Fibroblast of skin of back (primary cell): ENCODE measurements around the gene SH3PXD2A.
"Not testable (repeated sequence)": the region's sequence is repeated elsewhere in the genome, so short reads cannot be mapped to it uniquely, and the experiment has no call there.

Experiments used
- DNase-seq: peaks from one replicate; pipeline ENCODE4 v3.0.0-alpha.2; 2013

Gene SH3PXD2A

GRCh38 chr10:103742824-103743223 is 112.6 kb downstream of the SH3PXD2A start:
- no peak for DNase-seq

DNA sequence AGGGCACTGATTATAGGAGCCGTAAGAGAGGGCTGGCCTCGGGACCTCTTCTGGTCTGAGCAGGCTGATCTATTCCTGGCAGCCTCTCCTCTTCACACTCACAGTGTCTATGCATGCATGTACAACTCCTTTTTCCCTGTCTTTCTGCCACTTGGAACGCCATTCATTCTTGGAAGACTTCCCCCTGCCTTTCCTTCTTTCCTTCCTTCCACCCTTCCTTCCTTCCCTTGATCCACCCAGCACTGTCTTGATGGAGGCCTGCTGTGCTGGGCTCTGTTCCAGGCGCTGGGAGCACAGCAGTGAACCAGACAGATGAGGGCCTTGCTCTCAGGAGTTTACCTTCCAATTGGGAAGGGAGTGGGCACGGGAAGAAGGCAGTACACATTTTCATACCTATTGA is 114.8 kb downstream of the SH3PXD2A start:
- no peak for DNase-seq

- peak; percentile 98 for DNase-seq
Observed at GRCh38 chr10:103739039-103739764, 116.2 kb downstream of the SH3PXD2A start.

DNA sequence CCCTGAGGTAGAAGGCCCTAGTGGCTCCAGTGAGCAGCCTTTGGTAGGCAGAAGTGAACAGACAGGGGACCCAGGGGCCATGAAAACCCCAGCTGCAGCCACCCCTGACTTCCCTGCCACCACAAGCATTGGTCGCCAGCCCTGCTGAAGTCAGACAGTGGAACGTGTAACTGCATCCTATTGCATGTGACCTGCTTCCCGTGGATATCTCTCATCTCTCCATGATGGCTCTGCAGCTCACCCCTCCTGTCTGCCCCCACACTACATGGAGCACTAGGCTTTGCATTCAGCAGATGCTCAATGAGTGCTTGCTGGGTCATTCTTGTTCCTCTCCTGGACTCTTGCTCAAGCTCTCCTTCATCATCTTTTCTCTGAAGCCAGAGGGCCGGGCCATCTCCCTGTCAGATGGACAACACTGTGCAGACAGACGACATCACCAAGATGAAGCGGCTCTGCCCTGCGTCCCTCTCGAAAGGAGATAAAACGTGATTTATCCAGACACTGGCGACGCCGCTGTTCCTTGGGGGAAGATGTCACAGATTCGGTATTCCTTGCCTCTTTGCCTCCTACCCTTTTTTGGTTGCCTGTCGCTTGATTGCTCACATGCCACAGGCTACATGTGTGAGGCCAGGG is 117.5 kb downstream of the SH3PXD2A start:
- DNase-seq = no peak

GRCh38 chr10:103736763-103737162 is 118.6 kb downstream of the SH3PXD2A start:
- DNase-seq = peak; percentile 36

DNA sequence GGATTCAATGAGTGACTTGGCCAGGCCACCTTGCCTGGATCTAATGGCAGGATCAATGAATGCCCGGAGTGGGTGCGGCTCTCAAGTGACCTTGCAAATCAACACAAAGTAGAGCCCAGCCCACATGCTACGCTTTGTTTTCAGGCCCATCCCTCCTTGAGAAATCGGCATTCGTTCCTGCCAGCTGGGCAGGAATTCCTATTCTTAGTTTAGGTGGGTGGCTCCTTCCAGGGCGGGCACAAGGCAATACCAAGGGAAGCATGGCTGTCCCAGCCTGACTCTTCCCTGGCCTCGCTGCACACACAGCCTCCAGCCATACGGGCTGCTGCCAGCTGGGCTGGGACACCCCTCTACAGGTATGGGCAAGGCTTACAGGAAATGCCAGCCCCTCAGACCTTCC is 119.3 kb downstream of the SH3PXD2A start:
- no peak for DNase-seq

- DNase-seq = no peak
Observed at GRCh38 chr10:103734731-103735130, 120.6 kb downstream of the SH3PXD2A start.

GRCh38 chr10:103733045-103733419 is 122.3 kb downstream of the SH3PXD2A start:
- DNase-seq = no peak

DNA sequence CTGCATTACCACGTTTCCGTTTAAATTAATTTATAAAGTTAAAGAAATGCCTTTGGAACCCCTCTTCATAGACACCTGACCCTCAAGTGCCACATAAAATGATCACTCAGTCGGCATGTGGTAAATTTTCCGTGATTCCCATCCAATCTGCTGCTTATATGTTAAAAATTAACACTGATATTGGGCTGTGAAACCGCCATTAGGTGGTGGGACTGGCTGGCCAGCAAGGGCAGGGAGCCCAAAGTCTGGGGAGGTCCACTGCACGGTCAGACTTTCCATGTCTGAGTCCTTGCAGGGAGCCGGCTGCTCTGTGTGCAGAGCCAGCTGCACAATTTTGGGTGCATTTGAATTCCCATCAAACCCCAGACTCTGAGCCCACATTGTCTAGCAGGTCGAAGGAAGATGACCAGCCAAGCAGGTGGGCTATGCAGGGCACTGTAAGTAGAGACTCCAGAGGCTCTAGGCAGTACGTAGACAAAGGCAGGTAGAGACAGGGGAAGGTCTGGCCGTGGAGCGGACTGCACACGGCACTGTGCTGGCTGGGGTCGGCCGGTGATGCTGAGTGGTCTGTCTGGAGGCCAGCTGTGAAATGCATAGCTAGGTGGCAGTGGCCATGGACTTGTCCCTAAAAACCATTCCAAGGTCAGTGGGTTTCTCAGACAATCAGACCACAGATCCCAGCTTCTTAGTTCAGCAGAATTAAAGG is 122.9 kb downstream of the SH3PXD2A start:
- no peak for DNase-seq

- peak; percentile 15 for DNase-seq
Observed at GRCh38 chr10:103731609-103732270, 123.6 kb downstream of the SH3PXD2A start.

DNA sequence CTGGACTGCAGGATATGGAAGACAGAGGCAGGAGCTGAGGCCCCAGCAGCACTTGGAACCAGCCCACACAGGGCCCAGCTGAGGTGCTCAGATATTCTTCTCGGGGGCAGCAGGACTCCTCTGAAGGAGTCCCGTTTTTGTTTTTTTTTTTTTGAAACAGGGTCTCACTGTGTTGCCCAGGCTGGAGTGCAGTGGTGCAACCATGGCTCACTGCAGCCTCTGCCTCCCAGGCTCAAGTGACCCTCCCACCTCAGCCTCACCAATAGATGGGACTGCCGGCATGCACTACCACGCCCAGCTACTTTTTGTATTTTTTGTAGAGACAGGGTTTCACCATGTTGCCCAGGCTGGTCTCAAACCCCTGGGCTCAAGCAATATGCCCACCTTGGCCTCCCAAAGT is 124.3 kb downstream of the SH3PXD2A start:
- DNase-seq = not testable (repeated sequence)

GRCh38 chr10:103729851-103730250 is 125.5 kb downstream of the SH3PXD2A start:
- no peak for DNase-seq

DNA sequence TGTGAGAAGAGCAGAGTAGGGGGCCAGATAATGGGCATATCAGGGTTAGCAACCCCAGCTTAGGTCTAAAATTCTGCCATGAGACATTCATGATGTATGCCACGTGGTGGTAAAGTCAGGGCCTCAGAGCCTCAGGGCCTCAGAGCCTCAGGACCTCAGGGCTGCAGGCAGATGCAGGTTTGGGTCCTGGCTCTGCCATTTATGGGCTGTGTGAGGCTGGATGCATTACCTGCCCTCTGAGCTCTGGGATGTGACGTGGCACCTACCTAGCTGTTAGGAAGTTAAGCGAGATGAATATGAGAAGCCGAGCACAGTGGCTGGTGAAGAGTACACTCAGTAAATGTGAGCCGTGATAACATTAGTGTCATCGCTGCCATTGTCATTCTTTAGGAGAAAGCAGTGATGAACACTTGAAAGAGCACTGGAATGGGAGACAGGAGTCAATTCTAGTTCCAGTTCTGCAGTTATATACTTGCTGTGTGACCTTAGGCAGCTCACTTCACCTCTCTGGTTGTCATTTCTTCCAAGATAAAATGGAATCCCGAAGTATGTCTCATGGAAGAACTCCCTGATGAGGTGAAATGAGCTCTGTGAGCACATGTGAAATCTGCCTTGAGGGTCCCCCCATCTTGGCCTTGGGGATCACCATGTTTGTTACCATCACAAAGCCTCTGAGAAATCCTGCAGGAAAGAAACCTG is 127.2 kb downstream of the SH3PXD2A start:
- DNase-seq = no peak

DNA sequence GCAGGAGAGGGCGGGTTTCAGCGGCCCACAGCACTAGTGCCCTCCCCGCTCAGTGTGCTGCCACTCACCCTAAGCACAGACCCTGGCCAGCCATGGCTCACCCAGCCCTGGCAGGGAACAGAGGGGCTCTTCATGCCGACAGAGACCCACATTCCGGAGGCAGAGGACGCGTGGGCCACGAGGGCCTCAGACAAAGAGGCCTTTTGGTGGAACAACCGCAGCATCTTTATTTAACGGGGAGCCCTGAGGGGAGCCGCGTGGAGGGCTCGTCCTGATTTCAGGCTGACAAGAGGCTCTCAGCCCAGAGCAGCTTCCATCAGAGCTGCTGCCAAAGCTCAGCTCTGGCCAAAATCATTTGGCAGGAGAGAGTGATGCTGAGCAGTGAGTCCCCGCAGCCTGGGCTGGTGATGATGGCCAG is 127.8 kb downstream of the SH3PXD2A start:
- no peak for DNase-seq

DNA sequence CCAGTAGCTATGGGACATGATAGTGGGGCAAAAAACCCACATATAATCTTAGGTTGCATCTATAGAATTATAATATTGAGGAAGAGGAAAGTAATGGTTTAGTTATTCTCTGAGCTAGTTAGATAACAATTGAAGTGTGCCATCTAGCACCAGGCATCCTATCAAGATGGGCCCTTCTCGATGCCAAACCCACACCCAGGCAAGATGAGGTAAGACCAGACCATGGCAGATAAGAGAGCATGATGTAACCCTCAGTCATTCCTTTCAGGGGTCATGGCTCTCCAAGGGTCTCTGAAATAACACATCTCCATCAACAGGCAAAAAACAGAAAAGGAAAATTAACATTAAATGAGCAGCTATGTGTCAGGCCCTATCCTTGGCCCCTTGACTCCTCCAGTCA is 128.7 kb downstream of the SH3PXD2A start:
- DNase-seq = no peak

- no peak for DNase-seq
Observed at GRCh38 chr10:103725242-103725641, 130.1 kb downstream of the SH3PXD2A start.

- no peak for DNase-seq
Observed at GRCh38 chr10:103724771-103725170, 130.6 kb downstream of the SH3PXD2A start.

- no peak for DNase-seq
Observed at GRCh38 chr10:103724074-103724473, 131.3 kb downstream of the SH3PXD2A start.

DNA sequence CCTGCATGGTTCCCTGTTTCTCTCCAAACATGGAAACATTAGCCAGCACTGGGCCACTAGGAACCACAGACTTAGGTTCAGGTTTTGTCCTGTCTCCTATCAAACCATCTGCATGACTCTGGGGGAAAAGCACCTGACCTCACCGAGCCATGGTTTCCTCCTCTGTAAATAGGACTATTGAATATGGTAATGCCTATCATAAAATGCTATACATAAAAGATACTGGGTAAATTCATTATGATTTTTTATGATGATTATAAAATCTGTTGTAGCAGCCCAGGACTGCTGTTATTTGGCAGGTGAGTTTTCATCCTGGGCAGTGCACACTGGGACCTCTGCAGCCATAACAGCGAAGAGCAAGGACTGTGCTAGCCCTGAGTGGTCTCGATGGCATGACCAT is 131.8 kb downstream of the SH3PXD2A start:
- no peak for DNase-seq

GRCh38 chr10:103722632-103723031 is 132.7 kb downstream of the SH3PXD2A start:
- no peak for DNase-seq

DNA sequence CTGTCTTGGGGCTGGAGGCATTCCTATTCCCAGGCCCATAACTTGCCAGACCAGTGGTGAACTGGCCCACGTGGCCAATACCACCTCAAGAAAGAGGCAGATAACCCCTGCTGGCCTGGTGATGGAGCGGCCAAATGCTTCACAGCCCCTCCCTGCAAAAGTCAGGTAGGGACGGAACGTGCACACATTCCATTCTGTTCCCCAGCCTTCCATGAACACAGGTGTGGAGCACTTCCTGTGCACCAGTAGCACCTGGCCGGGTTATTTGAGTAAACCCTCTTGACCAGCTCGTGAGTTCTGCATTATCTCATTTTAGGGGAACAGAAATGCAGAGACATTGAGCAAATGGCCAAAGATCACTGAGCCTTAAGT is 134.4 kb downstream of the SH3PXD2A start:
- DNase-seq = no peak

DNA sequence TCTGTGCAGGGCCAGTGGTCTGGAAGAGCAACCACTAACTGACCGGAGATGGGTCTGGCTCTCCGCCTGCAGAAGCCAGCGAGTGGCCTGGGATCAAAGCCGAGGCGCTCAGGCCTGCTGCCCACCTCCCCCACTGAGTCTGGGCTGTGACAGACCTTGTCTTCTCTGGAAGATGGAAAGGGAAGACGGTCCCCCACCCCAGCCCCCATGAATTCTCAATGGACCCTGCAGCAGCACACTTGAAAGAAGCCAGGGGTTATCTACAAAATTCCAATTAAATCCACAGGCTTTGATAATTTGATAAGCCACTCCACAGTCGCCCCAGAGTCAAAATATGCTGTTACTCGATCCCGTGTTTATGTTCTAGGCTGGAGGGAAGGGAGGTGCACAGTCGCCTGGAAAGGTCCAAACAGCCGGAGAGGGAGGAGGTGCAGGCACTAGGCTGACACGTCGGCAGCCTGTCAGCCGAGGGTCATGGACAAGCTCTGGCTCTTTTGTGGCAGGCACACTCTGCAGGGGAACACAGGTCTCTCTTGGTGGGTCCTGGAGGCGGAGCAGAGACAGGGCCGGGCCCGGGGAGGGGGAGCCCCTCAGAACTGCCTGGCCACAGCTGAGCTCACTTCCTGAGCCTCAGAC is 134.9 kb downstream of the SH3PXD2A start:
- no peak for DNase-seq
